ENCODE data around the gene ADGRG1. TPM values are rescaled to one million over a fixed set of nuclear protein-coding genes. Genes with fewer than 3 reads are reported as not detected.
"Not testable (repeated sequence)": the region's sequence is repeated elsewhere in the genome, so short reads cannot be mapped to it uniquely, and the experiment has no call there.

The ADGRG1 gene
- total RNA-seq, 2 donors from 2014 or later = 4.8 to 13.7 TPM

DNA sequence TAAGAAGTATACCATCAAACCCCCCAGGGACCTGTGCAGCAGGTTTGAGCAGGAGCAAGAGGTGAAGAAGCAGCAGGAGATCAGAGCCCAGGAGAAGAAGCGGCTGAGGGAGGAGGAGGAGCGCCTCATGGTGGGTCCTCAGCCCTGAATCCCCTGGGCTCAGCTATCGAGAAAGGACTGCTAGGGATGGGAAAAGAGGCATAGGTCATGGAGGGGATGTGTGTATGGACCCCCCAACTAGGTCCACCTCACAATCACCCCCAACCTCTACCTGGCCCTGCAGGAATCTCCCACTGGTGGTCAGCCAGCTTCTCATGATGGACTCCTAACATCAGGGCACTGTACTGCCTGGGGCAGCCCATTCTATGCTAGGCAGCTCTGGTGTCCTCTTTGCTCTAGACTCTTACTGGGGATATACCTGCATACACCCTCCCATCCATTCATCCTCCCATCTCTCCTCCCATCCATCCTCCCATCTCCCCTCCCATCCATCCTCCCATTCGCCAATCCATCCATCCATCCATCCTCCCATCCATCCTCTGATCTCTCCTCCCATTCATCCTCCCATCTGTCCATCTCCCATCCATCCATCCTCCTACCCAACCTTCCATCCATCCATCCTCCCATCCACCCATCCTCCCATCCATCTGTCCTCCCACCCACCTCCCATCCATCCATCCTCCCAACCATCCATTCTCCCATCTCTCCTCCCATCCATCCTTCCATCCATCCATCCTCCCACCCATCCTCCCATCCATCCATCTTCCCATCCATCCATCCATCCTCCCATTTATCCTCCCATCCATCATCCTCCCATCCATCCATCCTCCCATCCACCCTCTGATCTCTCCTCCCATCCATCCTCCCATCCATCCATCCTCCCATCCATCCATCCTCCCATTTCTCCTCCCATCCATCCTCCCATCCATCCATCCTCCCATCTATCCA, 76.7 kb downstream of the ADGRG1 start:
- DNase-seq (ENCODE audit: low spot score) (peak; percentile 12), ATAC-seq (no peak)
- no peak overlapping the region for H3K27ac Mint-ChIP-seq
- H3K36me3 Mint-ChIP-seq = no peaks in the 10 kb centered on the region
- H3K4me1 Mint-ChIP-seq (ENCODE audit: low read depth in 2 of 2) = peaks cover 7 to 10% of the 10 kb centered on the region in 2 donors
- no peaks in the 10 kb centered on the region for H3K27me3 Mint-ChIP-seq
- no peaks in the 10 kb centered on the region for H3K9me3 Mint-ChIP-seq
- no peak overlapping the region for H3K4me3 Mint-ChIP-seq

DNA sequence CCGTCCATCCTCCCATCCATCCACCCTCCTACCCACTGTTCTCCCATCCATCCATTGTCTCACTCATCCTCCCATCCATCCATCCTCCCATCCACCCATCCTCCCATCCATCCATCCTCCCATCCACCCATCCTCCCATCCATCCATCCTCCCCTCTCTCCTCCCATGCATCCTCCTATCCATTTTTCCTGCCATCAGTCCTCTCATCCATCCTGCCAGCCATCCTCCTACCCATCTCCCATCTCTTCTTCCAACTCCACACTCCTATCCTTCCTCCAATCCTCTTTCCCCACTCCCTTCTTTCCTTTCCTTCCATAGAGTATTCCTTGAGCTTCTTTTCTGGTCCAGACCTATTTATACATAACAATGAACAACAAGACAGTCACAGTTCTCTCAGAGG, 78.3 kb downstream of the ADGRG1 start:
- Mint-ChIP-seq H3K9me3 (no peaks in the 10 kb centered on the region), H3K4me3 (no peak overlapping the region), H3K27ac (no peak overlapping the region), H3K4me1 (ENCODE audit: low read depth in 2 of 2) (peaks cover 7 to 10% of the 10 kb centered on the region in 2 donors), H3K36me3 (no peaks in the 10 kb centered on the region), H3K27me3 (no peaks in the 10 kb centered on the region)
- ATAC-seq (no peak), DNase-seq (ENCODE audit: low spot score) (no peak)

DNA sequence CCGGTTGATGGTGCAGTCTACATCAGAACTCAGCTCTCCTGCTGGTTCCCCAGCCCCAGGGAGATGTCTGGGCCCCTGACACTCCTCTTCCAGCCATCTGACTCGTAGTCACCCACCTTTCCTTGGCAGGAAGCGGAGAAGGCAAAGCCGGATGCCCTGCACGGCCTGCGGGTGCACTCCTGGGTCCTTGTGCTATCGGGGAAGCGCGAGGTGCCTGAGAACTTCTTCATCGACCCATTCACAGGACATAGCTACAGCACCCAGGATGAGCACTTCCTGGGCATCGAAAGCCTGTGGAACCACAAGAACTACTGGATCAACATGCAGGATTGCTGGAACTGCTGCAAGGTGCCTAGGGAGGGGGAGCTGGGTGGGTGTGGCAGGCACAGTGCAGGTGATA, 78.9 kb downstream of the ADGRG1 start:
- Mint-ChIP-seq H3K27me3 (no peaks in the 10 kb centered on the region), H3K4me3 (no peak overlapping the region), H3K4me1 (ENCODE audit: low read depth in 2 of 2) (peaks cover 7 to 10% of the 10 kb centered on the region in 2 donors), H3K9me3 (no peaks in the 10 kb centered on the region), H3K36me3 (no peaks in the 10 kb centered on the region), H3K27ac (no peak overlapping the region)
- ATAC-seq (no peak), DNase-seq (ENCODE audit: low spot score) (no peak)

DNA sequence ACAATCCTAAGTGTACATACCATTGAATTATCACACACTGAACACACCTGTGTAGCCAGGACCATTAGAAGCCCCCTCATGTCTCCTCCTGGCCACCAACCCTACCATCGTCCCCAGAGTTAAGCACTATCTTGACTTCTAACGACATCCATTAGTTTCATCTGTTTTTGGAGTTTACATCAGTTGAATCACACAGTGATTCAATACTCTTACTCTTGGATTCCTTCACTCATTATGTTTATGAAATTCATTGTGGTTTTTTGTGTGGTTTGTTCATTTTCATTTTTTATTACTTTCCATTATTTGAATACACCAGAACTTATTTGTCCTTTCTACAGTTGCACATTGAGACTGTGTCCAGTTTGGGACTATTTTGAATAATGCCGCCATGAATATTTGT, 79.7 kb downstream of the ADGRG1 start:
- Mint-ChIP-seq H3K27ac (no peak overlapping the region), H3K4me1 (ENCODE audit: low read depth in 2 of 2) (peaks cover 7 to 10% of the 10 kb centered on the region in 2 donors), H3K4me3 (no peak overlapping the region), H3K9me3 (no peaks in the 10 kb centered on the region), H3K27me3 (no peaks in the 10 kb centered on the region), H3K36me3 (no peaks in the 10 kb centered on the region)
- no peak for DNase-seq (ENCODE audit: low spot score)
- no peak for ATAC-seq

DNA sequence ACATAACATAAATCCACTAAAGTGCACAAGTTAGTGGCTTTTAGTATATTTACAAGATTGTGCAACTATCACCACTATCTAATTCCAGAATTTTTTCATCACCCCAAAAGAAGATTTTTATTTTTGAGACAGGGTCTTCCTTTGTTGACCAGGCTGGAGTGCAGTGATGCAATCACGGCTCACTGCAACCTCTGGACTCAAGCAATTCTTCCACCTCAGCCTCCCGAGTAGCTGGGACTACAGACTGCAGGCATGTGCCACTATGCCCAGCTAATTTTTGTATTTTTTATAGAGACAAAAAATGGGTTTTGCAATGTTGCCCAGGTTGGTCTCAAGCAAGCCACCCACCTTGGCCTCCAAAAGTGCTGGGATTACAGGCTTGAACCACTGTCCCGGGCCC, 81.2 kb downstream of the ADGRG1 start:
- H3K9me3 Mint-ChIP-seq = no peaks in the 10 kb centered on the region
- no peak overlapping the region for H3K4me3 Mint-ChIP-seq
- no peak for ATAC-seq
- H3K27ac Mint-ChIP-seq = no peak overlapping the region
- peaks cover 7 to 10% of the 10 kb centered on the region in 2 donors for H3K4me1 Mint-ChIP-seq (ENCODE audit: low read depth in 2 of 2)
- H3K36me3 Mint-ChIP-seq = no peaks in the 10 kb centered on the region
- no peaks in the 10 kb centered on the region for H3K27me3 Mint-ChIP-seq
- DNase-seq (ENCODE audit: low spot score) = no peak

DNA sequence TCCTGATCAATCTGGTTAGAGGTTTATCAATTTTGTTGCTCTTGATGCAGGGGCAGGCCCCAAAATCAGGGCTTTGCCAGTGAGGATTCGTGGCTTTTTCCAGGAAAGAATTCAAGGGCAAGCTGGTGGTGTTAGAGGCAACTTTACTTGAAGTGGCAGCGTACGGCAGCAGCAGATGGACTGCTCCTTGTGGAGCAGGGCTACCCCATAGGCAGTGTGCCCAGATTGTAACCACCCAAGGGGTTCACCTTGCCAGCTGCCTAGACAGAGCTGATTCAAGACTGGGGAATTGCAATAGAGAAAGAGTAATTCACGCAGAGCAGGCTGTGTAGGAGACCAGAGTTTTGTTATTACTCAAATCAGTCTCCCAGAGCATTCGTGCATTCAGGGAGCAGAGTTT, 82.9 kb downstream of the ADGRG1 start:
- DNase-seq (ENCODE audit: low spot score) = no peak
- H3K9me3 Mint-ChIP-seq = no peaks in the 10 kb centered on the region
- H3K27me3 Mint-ChIP-seq = no peaks in the 10 kb centered on the region
- H3K4me1 Mint-ChIP-seq (ENCODE audit: low read depth in 2 of 2) = peaks cover 7 to 8% of the 10 kb centered on the region in 2 donors
- no peak overlapping the region for H3K27ac Mint-ChIP-seq
- H3K4me3 Mint-ChIP-seq = no peak overlapping the region
- ATAC-seq = no peak
- H3K36me3 Mint-ChIP-seq = no peaks in the 10 kb centered on the region

DNA sequence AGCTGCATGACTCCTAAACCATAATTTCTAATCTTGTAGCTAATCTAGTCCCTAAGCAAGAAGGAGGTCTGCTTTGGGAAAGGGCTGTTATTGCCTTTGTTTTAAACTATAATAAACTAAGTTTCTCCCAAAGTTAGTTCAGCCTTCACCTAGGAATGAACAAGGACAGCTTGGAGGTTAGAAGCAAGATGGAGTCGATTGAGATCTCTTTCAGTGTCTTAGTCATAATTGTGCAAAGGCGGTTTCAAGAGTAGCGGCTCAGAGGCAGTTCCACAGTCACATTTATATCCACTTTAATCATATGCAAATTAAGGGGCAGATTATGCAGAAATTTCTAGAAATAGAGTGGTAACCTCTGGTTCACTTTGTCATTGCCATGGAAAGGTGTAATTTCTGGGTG, 83.6 kb downstream of the ADGRG1 start:
- no peak for ATAC-seq
- no peak overlapping the region for H3K4me3 Mint-ChIP-seq
- H3K4me1 Mint-ChIP-seq (ENCODE audit: low read depth in 2 of 2) = peaks cover 4 to 7% of the 10 kb centered on the region in 2 donors
- no peaks in the 10 kb centered on the region for H3K9me3 Mint-ChIP-seq
- no peak for DNase-seq (ENCODE audit: low spot score)
- no peak overlapping the region for H3K27ac Mint-ChIP-seq
- H3K27me3 Mint-ChIP-seq = no peaks in the 10 kb centered on the region
- no peaks in the 10 kb centered on the region for H3K36me3 Mint-ChIP-seq

DNA sequence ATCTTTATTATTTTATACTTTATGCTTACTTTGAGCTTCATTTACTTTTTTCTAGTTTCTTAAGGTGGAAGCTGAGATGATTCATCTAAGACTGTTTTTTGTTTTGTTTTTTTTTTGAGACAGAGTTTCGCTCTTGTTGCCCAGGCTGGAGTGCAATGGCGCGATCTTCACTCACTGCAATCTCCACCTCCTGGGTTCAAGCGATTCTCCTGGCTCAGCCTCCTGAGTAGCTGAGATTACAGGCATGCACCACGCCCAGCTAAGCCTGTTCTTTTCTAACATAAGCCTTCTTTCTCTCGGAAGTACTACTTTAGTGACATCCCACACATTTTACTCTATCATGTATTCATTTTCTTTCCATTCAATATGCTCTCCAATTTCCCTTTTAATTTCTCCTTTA, 84.1 kb downstream of the ADGRG1 start:
- not testable (repeated sequence) for H3K4me1 Mint-ChIP-seq (ENCODE audit: low read depth in 2 of 2); H3K36me3 Mint-ChIP-seq; H3K27me3 Mint-ChIP-seq; H3K9me3 Mint-ChIP-seq; DNase-seq (ENCODE audit: low spot score); H3K4me3 Mint-ChIP-seq; ATAC-seq; H3K27ac Mint-ChIP-seq

DNA sequence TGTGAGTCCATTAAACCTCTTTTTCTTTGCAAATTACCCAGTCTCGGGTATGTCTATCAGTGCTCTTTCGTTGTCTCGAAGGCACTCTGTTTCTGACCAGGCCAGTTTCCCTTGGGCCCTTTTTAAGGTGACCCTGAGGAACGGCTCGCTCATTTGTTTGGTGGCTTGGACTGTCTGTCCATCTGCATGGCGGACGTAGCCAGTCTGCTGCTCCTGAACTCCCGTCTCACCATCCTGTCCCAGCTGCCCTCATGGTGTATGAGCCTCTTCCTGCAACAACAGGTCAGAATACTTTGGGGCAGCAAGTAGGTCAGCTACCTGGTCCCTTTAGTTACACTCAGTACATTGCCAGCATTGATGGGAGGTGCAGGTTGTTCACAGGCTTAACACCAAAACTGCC, 85.2 kb downstream of the ADGRG1 start:
- ATAC-seq (no peak), DNase-seq (ENCODE audit: low spot score) (no peak)
- Mint-ChIP-seq H3K36me3 (no peaks in the 10 kb centered on the region), H3K9me3 (no peaks in the 10 kb centered on the region), H3K27ac (no peak overlapping the region), H3K27me3 (no peaks in the 10 kb centered on the region), H3K4me3 (no peak overlapping the region), H3K4me1 (ENCODE audit: low read depth in 2 of 2) (no peaks in the 10 kb centered on the region)

DNA sequence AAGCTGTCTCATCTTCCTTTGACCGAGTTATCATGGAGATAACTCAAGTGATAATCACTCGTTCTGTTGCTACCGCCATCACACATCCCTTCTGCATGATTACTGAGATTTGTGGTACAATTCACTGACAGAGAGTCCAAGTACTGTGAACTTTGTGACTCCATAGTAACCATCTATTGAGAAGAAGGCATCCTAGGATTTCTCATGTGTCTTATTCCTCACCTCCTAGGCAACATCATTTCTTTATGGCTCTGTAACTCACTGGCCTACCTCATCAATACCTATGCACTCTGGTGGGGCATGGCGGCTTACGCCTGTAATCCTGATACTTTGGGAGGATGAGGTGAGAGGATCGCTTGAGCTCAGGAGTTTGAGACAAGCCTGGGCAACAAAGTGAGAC, 85.6 kb downstream of the ADGRG1 start:
- Mint-ChIP-seq H3K36me3 (no peaks in the 10 kb centered on the region), H3K4me1 (ENCODE audit: low read depth in 2 of 2) (no peaks in the 10 kb centered on the region), H3K9me3 (no peaks in the 10 kb centered on the region), H3K27ac (no peak overlapping the region), H3K27me3 (no peaks in the 10 kb centered on the region), H3K4me3 (no peak overlapping the region)
- ATAC-seq (no peak), DNase-seq (ENCODE audit: low spot score) (no peak)

Other genes with a start within 250 kb of the ADGRG1 start
- 1 to 10 TPM in 1 of 2 donors, not detected in 1; 5.6 TPM for gene CCL17, start 223.9 kb upstream of the ADGRG1 start, total RNA-seq
- 10 to 100 TPM; 54.0 to 92.0 TPM for gene CIAPIN1, start 181.2 kb upstream of the ADGRG1 start, total RNA-seq
- gene COQ9, start 181.2 kb upstream of the ADGRG1 start, total RNA-seq = 10 to 100 TPM; 34.2 to 42.9 TPM
- gene POLR2C, start 166.0 kb upstream of the ADGRG1 start, total RNA-seq = 10 to 100 TPM; 63.8 to 85.4 TPM
- gene DOK4, start 142.1 kb upstream of the ADGRG1 start, total RNA-seq = 1 to 10 TPM; 4.2 to 6.5 TPM
- gene CCDC102A, start 92.1 kb upstream of the ADGRG1 start, total RNA-seq = 10 to 100 TPM; 13.9 to 21.5 TPM
- 10 to 100 TPM; 86.8 to 95.0 TPM for gene ADGRG5, start 86.0 kb upstream of the ADGRG1 start, total RNA-seq
- 10 to 100 TPM; 25.4 to 28.9 TPM for gene ADGRG3, start 39.7 kb downstream of the ADGRG1 start, total RNA-seq
- not detected for gene DRC7, start 66.2 kb downstream of the ADGRG1 start, total RNA-seq
- gene KATNB1, start 107.1 kb downstream of the ADGRG1 start, total RNA-seq = 10 to 100 TPM; 33.7 to 65.3 TPM
- 10 to 100 TPM in 1 of 2 donors, 1 to 10 TPM in 1; 2.5 to 10.0 TPM for gene KIFC3, start 173.9 kb downstream of the ADGRG1 start, total RNA-seq

All from natural killer cell treated with Interleukin-12 subunit alpha and Interleukin-12 subunit beta and Interleukin-15 and Interleukin-18, amount 100 ng/mL, for 72 hours (primary cell).